ENCODE results near the gene BBS2.

The BBS2 gene

GRCh38 chr16:56519459-56520250 is at the start of gene BBS2:
Gene BBS2, minus strand, starts transcription at chr16:56520024. Its CDS starts 162 bp downstream, at chr16:56519862.
- DNase-seq = peak; percentile 81

GRCh38 chr16:56564793-56565477 is 45.1 kb upstream of the BBS2 start, which contains the start of gene MT4:
Gene MT4, plus strand, starts transcription at chr16:56565073. Its CDS starts 56 bp downstream, at chr16:56565129.
- DNase-seq = no peak

- no peak for DNase-seq
Observed at GRCh38 chr16:56561126-56561525, 41.3 kb upstream of the BBS2 start.

- DNase-seq = no peak
Observed at GRCh38 chr16:56560447-56560846, 40.6 kb upstream of the BBS2 start.

GRCh38 chr16:56559109-56559508 is 39.3 kb upstream of the BBS2 start:
- no peak for DNase-seq

- no peak for DNase-seq
Observed at GRCh38 chr16:56558024-56558747, 38.4 kb upstream of the BBS2 start.

GRCh38 chr16:56554441-56554840 is 34.6 kb upstream of the BBS2 start:
- DNase-seq = no peak

- no peak for DNase-seq
Observed at GRCh38 chr16:56551796-56552738, 32.2 kb upstream of the BBS2 start.

- no peak for DNase-seq
Observed at GRCh38 chr16:56549744-56550385, 30.0 kb upstream of the BBS2 start.

- DNase-seq = no peak
Observed at GRCh38 chr16:56549161-56549560, 29.3 kb upstream of the BBS2 start.

GRCh38 chr16:56547949-56548567 is 28.2 kb upstream of the BBS2 start:
- no peak for DNase-seq

- no peak for DNase-seq
Observed at GRCh38 chr16:56547120-56547948, 27.5 kb upstream of the BBS2 start.

GRCh38 chr16:56542039-56542438 is 22.2 kb upstream of the BBS2 start:
- DNase-seq = no peak

GRCh38 chr16:56539656-56540055 is 19.8 kb upstream of the BBS2 start:
- no peak for DNase-seq

- DNase-seq = no peak
Observed at GRCh38 chr16:56538331-56538730, 18.5 kb upstream of the BBS2 start.

GRCh38 chr16:56534847-56535383 is 15.1 kb upstream of the BBS2 start:
- DNase-seq = no peak

- DNase-seq = no peak
Observed at GRCh38 chr16:56532714-56533113, 12.9 kb upstream of the BBS2 start.

- DNase-seq = no peak
Observed at GRCh38 chr16:56530872-56531271, 11.0 kb upstream of the BBS2 start.

GRCh38 chr16:56525236-56525635 is 5.4 kb upstream of the BBS2 start:
- no peak for DNase-seq

GRCh38 chr16:56520251-56520577 is 390 bp upstream of the BBS2 start:
- DNase-seq = no peak
